Choroid plexus epithelial cell (primary cell): ENCODE results near the gene MUC15.

ENCODE experiments used
- DNase-seq: peaks from one replicate; pipeline ENCODE4 v3.0.0-alpha.2; 2010; ENCODE audit warnings: low read depth
- H3K4me3 ChIP-seq: 2 replicates; pipeline ENCODE4 v1.5.1; 2011; ENCODE audit warnings: low read depth, mild to moderate bottlenecking, control low read depth, low read length, moderate library complexity
- TF ChIP-seq, protein P1 (sequence below): conservative IDR thresholded peaks from 2 replicates; pipeline ENCODE4 v1.5.1; 2011; ENCODE audit warnings: low read depth, mild to moderate bottlenecking, control low read depth, inconsistent platforms, low read length, moderate library complexity

The MUC15 gene

DNA sequence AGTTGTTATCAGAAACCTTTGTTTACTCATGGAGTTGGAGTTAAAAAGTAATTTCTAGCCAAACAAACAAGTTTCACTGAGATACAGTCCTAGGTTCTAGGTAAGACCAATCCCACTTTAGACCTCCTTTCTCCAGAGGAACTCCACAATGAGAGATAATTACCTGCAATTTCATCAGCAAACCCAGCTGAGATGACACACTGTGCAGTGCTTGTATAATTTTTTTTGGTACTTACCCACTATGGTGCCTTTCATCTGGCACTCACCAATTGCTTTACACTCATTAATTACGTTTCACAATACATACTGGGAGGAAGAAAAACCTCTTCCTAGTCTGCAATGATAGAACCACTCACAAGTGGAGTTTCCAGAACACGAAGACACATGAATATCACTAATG lies 1.8 kb upstream of the MUC15 start:
- DNase-seq = no peak
- no peak overlapping the region for H3K4me3 ChIP-seq
- TF ChIP-seq, protein P1, sequence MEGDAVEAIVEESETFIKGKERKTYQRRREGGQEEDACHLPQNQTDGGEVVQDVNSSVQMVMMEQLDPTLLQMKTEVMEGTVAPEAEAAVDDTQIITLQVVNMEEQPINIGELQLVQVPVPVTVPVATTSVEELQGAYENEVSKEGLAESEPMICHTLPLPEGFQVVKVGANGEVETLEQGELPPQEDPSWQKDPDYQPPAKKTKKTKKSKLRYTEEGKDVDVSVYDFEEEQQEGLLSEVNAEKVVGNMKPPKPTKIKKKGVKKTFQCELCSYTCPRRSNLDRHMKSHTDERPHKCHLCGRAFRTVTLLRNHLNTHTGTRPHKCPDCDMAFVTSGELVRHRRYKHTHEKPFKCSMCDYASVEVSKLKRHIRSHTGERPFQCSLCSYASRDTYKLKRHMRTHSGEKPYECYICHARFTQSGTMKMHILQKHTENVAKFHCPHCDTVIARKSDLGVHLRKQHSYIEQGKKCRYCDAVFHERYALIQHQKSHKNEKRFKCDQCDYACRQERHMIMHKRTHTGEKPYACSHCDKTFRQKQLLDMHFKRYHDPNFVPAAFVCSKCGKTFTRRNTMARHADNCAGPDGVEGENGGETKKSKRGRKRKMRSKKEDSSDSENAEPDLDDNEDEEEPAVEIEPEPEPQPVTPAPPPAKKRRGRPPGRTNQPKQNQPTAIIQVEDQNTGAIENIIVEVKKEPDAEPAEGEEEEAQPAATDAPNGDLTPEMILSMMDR = no peak

DNA sequence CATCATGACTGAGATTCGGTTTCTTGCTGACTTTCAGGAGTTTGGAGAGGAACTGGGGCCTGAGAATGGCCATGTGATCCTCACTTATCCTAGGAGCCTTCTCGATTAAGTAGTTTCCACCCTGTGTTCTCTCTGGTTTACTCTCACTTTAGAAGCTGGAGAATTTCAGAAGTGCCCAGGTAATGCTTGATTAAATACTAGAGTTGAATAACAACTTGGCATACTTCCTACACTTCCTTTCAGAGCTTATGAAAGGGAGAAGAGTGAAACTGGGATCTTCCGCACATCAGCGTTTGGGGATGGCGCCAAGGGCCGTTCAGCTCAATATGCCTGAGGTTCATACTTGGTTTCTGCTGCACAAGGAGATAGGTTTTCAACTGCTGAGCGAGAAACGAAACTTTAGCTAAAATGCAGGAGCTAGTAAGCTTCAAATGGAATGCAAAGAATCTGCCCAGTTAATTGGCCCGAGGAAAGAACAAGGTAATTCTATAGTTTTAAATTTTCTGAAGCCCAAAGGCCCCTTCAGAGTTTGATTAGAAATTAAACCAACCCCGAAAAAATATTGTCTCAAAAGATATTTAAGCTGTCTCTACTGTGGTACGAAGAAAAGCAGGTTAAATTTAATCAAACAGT lies 823 bp upstream of the MUC15 start:
- DNase-seq = peak; percentile 21
- H3K4me3 ChIP-seq = no peak overlapping the region
- TF ChIP-seq, protein P1 = no peak

- no peak for DNase-seq
- H3K4me3 ChIP-seq = no peak overlapping the region
- TF ChIP-seq, protein P1 = no peak
These were observed 2.4 kb downstream of the MUC15 start for GRCh38 chr11:26569646-26570045.

GRCh38 chr11:26558190-26558589 lies 13.9 kb downstream of the MUC15 start:
- TF ChIP-seq, protein P1 = no peak
- peak; percentile 67 for DNase-seq

DNA sequence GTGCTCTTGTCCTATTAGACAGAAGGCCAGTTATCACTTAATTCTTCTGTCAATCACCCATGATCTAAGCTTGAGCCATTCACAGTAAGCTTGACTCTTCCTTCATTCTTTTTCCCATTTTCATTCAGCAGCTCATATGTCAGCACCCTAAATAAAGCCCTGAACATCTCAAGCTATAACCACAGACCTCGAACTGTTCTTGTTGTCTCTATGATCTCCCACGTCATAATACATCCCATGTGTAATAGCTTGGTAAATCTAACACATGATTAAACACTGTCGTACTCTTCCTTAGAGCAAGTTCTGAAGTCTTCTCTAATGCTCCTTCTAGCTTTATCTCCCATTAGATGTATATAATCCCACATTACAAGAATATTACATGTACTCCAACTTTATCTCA lies 14.4 kb downstream of the MUC15 start:
- no peak overlapping the region for H3K4me3 ChIP-seq
- DNase-seq = peak; percentile 35
- TF ChIP-seq, protein P1 = no peak

More at GRCh38 chr11:26558190-26558589, 13.9 kb downstream of the MUC15 start:
- no peak overlapping the region for H3K4me3 ChIP-seq

DNA sequence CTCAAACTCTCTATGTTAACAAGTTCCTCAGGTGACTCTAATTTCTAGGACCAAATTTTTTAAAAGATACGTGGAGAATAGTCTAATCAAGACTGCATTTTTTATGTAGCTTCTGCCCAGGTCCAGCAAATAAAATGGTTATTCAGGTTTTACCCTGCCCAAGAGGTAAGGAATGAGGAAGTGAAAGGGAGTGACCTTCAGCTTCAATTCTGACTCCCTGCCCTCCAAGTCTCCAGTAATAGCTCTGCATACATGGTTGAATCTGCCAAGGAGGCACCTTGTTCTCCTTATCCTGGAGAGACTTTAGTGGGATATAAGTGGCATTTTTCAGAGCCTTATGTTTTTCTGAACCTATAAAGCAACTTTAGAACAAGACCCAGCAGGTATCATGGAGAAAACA lies 15.5 kb downstream of the MUC15 start:
- H3K4me3 ChIP-seq = no peak overlapping the region
- no peak for DNase-seq
- TF ChIP-seq, protein P1 = no peak

DNA sequence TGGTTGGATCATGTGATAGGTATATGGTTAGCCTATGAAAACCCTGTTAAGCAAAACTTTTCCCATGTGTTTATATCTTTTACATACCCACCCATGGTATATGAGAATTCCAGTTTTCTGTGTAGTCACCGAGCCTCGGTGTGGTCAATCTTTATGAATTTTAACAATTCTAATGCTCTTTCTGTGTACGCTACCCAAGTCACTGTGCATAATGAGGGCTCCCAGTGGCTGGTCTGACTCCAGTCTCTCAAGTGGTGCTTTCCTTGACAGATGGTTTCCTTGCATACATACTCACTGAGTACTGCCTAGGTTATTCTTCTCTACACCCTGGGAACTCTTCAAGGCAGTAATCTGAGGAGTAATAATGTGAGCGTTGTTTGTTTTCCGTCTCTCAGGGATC lies 17.6 kb downstream of the MUC15 start:
- DNase-seq = no peak
- TF ChIP-seq, protein P1 = no peak
- H3K4me3 ChIP-seq = no peak overlapping the region
